Stimulated activated CD4-positive, alpha-beta T cell treated with anti-CD3 and anti-CD28 coated beads, Interleukin-15, amount 100 ng/mL, for 1 hour (primary cell): ENCODE data around the gene IL2RA.
"Not testable (repeated sequence)": the region's sequence is repeated elsewhere in the genome, so short reads cannot be mapped to it uniquely, and the experiment has no call there.

Experiments
- DNase-seq, 2 donors: peaks; one replicate each; pipeline ENCODE4 v3.0.0-alpha.2; 2020; ENCODE audit warnings: low read depth in 1 of 2, low spot score in 1 of 2

IL2RA gene

GRCh38 chr10:6062101-6062771, at the start of gene IL2RA:
Gene IL2RA, minus strand, starts transcription at chr10:6062367. Its CDS starts 216 bp downstream, at chr10:6062151.
- DNase-seq = peak in 1 of 2 donors; percentile 53

- DNase-seq = no peak
Measured at GRCh38 chr10:6110136-6110535, 48.0 kb upstream of the IL2RA start.

DNA sequence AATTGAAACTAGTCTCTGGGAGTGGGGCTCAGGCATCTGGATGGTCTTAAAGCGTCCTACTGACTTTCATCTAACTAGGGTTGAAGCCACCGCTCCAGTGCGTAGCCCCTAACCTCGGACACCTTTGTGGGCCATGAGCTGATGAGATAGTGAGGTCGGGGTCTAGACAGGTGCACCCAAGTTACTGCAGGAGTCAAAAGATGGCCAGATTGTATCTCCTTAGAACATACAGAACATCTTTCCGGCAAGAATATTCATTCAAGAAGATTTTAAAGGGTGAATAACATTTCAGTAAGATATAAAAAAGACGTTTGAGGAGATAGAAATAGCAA, 47.2 kb upstream of the IL2RA start:
- no peak for DNase-seq

DNA sequence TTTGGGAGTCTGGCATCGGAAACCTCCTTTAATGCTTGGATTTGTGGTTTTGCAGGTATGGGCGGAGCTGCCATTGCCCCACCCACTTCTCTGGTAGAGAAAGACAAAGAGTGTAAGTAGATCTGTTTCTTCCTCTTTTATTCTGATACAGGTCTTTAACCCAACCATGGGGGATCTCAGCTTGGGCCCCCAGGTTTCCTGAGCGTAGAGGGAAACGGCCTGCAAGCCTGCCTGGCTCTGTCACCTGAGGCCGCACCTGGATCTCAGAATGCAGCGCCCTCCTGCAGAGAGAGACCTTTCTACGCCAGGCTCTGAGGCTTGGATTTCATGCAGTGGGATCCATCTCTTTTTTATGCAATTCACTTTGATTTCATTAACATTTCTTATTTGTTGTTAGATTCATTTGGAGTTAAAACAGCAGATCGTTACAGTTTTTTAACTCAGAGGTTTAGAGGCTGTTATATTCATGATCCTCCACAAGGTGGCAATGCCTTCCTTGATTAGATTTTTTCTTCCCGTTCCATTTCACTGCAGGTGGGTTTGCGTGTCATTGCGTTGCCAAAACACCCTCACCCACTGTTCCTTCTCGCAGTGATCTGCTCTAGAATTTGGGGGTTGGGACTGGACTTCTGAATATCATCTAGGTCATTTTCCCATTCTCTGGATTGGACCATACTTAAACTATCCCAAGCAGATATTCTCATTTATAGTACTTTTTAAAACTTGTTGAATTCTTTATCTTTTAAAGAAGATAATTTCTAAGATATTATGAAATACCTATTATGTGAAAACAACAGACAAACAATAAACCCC, 46.7 kb upstream of the IL2RA start:
- DNase-seq = no peak

- no peak for DNase-seq
Measured at GRCh38 chr10:6108072-6108471, 45.9 kb upstream of the IL2RA start.

DNA sequence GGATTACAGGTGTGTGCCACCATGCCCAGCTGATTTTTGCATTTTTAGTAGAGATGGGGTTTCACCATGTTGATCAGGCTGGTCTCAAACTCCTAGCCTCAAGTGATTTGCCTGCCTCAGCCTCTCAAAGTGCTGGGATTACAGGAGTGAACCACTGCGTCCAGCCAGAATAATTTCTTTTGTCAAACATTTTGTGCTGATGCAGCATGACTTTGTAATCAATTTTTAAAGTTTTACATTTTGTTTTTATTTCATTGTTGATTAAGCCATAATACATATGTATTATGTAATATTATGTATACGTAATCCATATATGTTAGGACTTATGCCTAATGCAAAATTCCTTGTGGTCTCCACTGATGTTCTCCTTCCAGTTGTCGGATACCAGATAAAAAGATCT, 45.4 kb upstream of the IL2RA start:
- DNase-seq = not testable (repeated sequence)

DNA sequence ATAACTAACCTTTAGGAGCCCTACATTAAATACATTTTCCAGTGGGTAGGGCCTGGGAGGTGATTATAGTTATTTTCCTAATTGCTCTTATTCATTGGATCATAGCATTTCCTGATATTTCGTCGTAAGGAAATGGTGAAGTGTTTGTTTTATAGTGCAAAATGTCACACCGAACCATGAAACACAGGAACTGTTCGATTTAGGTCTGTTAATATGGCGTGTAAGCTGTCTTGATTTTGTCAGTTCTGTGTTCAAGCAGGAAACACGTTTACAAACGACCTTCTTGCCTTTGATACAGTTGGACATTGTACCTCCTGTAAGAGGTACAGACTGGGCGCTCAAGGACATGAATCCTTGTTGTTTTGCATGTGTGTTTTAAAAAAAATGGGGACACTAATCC, 41.4 kb upstream of the IL2RA start:
- no peak for DNase-seq

GRCh38 chr10:6102128-6102527, 40.0 kb upstream of the IL2RA start:
- no peak for DNase-seq

- no peak for DNase-seq
Measured at GRCh38 chr10:6101181-6101580, 39.0 kb upstream of the IL2RA start.

- DNase-seq = no peak
Measured at GRCh38 chr10:6100370-6100769, 38.2 kb upstream of the IL2RA start.

DNA sequence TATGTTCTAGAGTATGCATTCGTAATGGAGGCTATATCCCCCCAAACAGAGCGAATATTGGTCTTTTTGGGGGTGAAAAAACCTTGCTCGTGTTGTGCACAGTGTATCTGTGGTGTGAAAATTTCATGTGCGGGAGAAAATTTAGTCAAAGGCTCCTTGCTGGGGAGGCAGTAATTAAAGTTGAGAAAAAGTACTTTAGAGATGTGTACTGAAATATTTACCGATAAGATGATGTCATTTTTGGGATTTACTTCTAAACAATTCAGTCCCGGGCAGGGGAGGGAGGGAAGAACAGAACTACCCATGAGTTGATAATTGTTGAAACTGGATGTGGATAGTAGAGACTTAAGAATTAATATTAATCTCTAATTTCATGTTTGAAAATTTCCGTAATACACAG, 36.0 kb upstream of the IL2RA start:
- no peak for DNase-seq

- no peak for DNase-seq
Measured at GRCh38 chr10:6097063-6097462, 34.9 kb upstream of the IL2RA start.

DNA sequence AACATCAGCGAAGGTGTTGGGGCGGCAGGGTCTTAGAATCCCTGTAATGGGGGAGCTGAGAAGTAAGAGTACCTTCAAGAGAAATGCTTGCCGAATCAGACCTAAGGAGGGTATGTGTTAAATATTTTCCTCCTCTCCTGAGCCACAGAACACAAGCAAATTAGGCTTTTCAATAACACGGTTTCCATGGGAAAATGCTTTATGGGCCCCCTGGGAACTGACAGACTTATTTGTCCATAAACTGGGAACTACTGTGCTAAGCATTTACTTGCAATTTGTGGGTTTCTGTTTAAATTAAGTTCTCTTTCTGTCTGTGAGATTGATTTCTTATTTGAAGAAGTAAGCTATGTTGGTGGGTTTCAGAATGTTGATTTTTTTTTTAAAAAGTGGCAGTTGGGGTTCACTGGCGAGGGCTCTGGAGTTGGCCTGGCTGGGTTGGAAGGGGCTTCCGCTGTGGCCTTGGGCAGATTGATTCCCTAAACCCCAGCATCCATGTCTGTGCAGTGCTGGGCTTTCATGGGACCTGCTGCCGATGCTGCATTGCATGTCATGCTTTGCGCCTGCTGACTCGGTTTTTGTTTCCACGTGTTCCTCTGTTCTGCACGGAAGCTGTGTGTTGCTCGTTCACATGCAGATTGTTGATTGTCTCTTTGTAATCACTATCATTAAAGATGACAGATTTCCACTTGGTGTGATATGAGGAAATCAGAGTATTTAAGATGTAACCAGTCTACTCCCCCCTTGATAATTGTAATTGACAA, 33.8 kb upstream of the IL2RA start:
- no peak for DNase-seq

- DNase-seq = no peak
Measured at GRCh38 chr10:6092731-6093130, 30.6 kb upstream of the IL2RA start.

GRCh38 chr10:6091630-6092029, 29.5 kb upstream of the IL2RA start:
- no peak for DNase-seq

- DNase-seq = no peak
Measured at GRCh38 chr10:6089334-6090219, 27.4 kb upstream of the IL2RA start.

GRCh38 chr10:6088721-6089333, 26.7 kb upstream of the IL2RA start, which contains the start of gene RBM17:
Gene RBM17, plus strand, starts transcription at chr10:6089034. Its CDS starts 8,032 bp downstream, at chr10:6097066.
- peak; percentile 98 for DNase-seq

DNA sequence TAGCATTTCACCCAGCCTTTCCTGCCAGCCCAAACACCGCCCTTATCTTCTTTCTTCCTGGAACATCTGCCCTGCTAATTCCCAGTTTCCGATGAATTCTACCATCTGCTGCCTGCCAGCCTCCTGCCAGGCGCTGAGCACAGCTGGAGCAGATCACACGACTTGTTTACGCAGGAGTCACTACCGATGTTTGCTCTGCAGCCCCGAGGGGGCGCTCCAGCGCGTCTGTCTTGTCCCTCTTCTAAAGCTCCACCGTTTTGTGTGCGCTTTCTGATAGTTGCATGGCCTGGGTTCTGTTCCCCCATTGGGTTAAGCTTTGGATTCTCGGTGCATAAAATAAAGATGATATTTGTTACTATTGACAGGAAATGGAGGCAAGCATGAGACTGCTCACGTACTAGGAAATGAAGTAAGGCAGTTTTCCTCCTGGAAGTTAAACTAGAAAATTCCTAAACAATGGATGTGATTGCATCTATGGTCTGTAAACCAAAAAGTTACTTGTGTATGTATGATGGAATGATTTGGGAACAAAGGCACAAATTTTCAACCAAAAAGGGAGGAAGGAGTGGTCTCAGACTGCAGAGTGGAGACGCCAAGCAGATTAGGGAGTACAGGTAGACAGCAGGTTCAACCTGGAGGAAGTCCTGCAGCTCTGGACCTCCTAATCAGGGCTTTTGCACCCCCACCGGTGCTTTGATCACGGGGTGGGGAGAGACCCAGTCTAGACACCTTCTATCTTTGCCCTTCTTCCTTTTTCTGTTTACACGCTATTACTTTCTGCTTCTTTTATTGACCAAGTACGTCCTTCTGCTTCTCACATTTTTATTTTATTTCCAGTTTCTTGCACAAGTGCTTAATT, 24.4 kb upstream of the IL2RA start:
- peak; percentile 74 to 78 for DNase-seq
